HG03139 (cell line): ENCODE results near the gene EGLN2.
A peak's percentile ranks its signal among the peaks of the same experiment; 100 is the strongest.
"Not testable (repeated sequence)": the region's sequence is repeated elsewhere in the genome, so short reads cannot be mapped to it uniquely, and the experiment has no call there.

Experiments
- ATAC-seq: cut with Tn5 transposase; IDR thresholded peaks from one replicate; pipeline ENCODE4 v1.9.1; 2021; ENCODE audit not compliant: unreplicated experiment

Gene EGLN2

DNA sequence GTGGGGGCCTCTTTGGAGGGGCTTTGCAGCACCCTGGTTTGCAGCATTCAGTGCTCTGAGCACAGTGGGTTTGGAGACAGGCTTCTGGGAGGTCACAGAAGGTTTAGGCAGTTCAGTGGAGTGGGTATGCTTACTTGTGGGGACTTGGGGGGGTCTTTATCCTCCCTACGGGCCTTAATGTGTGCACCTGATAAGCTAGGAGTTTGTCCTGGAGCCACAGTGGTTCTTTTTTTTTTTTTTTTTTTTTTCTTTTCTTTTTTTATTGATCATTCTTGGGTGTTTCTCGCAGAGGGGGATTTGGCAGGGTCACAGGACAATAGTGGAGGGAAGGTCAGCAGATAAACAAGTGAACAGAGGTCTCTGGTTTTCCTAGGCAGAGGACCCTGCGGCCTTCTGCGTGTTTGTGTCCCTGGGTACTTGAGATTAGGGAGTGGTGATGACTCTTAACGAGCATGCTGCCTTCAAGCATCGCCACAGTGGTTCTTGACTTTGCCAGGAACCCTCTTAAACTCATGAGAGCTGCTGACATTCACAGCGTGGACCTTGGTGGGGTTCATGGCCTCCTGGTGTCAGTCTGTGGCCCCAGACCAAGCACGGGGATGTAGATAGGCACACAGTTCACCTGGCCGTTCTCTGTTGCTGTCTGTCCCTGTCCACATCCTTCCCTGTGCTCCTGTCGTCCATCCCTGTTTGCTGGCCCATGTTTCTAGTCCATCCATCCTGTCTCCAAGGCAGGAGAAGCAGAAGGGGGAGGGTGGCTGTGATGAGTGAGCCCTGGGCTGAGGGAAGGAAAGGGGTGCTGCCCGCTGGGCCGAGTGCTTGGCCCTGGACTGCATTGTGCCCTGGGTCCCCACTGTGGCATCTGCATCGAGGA, 2.7 kb downstream of the EGLN2 start:
- ATAC-seq: no peak

DNA sequence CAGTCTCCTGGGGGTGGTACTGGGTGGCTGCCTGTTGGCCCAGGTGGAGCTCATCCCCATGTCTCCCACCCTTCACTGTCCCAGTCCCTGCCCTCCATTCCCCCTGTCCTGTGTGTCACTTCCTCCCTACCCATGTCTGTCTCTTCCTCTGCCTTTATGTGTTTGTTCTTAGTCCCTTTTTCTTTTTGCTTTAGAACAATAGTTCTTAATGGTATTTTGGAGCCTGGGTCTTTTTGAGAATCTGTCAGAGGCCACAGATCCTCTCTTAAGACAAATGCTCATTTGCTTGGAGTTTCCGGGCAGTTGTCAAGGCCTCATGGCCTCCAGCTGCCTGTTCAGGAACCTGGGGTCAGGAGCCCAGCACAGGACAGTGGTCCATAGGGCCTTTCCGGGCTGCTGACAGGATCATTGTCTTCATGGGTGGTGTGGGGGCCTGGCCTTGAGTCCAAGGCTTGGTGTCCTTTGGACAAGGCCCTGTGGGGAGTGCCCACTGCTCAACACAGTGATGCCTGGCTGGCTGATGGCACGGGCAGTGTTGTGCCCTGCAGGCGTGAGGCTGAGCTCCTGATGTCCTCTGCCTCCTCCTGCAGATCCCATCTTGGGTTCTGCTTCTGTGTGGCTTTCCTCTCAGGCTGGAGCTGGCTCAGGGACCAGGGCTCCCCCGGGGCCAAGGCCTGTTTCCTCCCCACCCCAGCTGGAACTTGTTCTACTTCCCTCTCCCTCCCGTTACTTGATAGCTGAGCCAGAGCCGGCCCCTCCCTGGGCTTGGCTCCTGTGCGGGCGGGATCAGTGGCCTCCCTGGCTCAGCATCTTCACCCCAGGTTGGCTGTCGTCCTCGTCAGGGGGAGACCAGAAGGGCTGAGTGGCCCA, 3.5 kb downstream of the EGLN2 start:
- ATAC-seq: no peak

DNA sequence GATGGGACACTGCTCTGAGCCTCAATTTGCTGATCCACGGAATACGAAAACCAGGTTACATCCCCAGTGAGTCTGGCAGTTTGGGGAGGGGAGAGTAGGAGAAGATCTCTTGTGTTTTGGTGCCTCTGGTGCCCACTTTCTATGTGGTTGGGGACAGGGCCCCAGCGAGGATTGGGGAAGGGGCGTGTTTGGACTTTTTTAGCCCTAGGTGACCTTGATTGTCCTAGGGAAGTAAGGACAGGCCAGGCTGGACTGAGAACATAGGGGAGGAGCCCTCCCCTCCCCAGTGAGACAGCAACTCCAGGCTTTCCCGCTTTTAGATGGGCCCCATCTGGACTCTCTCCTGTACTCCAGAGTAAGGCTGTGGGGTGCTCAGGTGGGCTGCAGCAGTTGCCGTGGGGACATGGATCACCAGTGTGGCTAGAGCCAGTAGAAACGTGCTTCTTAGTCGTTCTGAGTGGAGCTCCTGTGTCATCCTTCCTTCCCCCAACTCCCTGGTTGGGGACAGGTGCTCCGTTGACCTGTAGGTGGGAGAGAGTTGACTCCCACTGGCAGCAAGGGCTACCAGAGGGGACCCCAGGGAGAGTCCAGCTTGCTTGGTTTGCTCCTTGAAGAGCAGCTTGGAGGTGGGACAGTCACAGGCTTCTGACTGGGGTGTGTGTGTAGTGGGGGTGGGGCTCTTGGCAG, 4.3 kb downstream of the EGLN2 start:
- ATAC-seq: no peak

DNA sequence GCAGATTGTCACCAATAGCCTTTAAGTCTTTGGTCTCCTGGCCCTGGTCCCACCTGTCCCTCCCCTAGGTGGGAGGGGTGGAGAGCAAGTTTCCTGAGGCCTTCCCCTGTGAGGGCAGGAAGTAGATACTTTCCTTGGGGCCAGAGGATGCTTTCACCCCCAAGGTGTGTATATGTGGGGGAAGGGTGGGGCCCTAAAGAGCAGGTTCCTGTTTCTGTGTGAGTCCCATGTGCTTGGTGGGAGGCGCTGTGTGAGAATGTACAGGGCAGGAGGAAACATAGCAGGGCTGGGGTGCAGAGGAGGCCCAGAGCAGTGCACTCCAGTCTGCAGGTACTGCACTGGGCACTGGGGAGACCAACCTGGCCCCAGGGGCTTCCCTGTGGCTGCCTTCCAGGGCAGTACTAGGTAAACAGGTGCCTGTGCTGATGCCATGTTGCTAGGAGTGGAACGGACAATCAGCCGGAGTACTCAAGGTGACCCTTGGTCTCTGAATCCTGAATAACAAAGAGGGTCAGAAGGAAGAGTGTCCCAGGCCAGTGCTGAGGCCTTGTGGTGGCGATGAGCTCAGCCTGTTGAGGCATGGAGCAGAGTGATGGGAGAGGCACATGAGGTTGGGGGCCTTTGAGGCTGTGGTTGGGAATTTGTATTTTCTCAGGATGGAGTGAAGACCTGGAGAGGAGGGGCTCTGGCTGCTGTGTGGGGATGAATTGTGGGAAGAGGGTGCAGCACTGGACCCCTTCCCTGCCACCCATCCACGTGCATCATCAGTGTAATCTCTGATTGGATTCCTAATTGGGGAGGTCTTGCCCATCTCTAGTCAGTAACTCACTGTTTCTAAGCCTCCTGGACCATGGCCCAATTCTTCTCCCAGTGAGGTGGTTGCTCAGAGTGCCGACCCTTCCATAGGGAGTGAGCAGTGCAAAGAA, 5.1 kb downstream of the EGLN2 start:
- ATAC-seq: no peak

DNA sequence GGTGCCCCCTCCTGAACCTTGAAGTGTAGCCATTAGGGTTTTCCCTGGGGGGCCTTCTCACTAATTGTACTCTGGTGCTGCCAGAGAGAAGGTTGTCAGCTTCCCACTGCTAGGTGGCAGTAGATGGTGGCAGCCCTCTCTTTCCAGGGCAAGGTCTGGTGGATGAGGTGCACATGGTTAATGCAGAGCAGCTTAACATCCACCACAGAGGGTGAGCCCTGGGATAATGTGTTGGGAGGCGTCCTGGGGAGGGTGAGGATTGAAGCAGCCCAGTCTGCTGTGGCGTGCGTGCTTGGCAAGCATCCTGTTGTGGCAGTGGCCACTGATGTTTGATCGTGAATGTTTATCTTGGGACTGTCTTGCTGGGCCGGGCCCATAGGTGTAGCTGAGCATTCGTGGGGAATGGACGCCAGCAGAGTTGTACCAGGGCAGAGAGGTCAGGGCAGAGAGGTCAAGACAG, 5.8 kb downstream of the EGLN2 start:
- no peak for ATAC-seq

DNA sequence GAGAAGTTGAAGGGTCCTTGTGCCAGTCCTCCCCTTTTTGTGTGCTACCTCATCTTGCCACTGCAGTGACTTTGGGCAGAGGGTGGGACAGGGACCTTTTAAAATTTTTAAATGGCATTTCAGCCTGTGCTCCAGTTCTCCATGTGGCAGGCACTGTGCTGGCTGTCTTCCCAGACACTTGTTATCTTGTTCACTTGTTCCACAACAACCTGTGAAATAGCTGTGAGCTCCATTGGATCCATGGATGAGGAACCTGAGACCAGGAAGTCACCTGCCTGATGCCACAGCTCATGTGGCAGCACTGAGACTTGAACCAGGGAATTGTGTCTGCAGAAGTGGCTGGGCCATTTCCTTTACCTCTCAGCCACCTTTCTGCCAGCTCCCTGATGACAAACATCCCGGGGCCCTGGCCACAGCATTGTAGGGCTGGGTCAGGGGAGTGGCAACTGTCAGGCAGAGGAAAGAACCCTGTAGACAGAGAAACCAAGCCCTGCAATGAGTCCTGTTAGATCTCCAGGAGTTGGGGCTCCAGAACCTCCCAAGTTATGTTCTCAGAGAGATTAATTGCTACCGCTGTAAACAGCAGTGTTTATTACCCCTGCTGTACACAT, 6.4 kb downstream of the EGLN2 start:
- ATAC-seq: no peak

DNA sequence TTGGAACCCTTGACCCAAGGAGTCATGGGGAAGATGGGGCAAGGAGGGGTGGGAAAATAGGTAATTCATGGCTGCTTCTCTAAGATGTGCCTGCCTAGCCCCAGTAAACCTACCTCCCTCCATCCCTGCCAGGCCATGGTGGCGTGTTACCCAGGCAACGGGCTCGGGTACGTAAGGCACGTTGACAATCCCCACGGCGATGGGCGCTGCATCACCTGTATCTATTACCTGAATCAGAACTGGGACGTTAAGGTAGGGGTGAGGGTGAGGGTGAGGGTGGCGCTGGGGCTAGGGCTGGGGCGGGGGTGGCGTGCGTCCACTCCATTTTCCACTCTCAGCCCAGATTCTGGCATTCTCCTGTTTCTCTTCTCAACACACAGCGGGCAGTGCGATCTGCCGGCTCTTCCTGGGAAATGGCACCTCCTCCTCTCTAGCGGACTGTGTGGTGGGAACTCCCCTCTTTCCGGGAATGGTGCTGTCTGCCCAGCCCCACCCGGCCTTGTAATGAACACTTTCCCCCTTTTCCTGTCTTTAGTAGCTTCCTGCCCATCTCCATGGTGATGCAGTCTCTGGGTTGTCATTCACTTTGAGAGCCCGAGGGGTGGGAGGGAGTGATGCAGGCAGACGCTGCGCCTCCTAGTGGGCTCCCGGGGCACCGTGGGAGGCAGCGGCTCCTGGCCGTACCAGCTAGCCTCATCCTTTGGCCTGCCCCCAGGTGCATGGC, 7.6 kb downstream of the EGLN2 start:
- peak; percentile 36 for ATAC-seq

DNA sequence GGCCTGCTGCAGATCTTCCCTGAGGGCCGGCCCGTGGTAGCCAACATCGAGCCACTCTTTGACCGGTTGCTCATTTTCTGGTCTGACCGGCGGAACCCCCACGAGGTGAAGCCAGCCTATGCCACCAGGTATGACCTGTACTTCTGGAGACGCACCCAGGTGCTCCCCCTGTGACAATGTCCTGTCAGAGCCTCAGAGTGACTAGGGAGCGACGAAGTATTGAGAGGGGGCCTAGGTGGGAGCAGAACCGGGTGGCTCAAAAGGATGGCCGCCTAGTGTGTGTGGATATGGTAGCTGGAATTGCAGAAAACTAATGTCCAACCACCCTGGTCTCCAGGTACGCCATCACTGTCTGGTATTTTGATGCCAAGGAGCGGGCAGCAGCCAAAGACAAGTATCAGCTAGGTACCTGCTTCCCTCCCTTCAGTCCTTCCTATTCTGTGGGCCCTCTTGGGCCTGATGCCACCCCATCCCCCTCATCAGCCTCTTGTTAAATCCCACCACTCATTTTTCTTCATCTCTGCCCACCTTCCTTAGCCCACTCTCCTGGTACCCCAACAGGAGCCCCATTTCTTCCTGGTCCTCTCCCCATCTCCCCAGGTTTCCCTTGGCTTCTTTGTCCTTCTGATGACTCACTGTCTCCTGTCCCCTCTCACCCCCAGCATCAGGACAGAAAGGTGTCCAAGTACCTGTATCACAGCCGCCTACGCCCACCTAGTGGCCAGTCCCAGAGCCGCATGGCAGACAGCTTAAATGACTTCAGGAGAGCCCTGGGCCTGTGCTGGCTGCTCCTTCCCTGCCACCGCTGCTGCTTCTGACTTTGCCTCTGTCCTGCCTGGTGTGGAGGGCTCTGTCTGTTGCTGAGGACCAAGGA, 8.4 kb downstream of the EGLN2 start:
- ATAC-seq: no peak

DNA sequence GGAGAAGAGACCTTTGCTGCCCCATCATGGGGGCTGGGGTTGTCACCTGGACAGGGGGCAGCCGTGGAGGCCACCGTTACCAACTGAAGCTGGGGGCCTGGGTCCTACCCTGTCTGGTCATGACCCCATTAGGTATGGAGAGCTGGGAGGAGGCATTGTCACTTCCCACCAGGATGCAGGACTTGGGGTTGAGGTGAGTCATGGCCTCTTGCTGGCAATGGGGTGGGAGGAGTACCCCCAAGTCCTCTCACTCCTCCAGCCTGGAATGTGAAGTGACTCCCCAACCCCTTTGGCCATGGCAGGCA, 9.0 kb downstream of the EGLN2 start:
- ATAC-seq: no peak

DNA sequence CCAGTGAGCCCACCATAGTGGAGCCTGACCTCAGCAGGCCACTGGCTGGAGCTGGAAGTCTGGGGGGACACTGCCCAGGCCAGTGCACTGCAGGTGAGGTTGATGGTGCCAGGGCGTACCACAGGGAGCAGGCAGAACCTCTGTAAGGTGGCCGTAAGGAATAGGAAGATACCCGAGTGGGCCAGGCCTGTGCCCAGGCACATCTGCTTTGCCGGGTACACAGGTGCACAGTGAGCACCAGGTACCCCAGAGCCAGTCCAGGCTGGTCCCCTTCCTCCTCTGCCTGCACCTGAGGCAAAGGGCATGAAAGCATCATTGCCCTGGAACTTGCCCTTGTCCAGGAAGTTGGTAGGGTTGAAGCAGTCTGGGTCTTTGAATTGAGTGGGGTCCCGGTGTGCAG, 9.5 kb downstream of the EGLN2 start:
- ATAC-seq: no peak

DNA sequence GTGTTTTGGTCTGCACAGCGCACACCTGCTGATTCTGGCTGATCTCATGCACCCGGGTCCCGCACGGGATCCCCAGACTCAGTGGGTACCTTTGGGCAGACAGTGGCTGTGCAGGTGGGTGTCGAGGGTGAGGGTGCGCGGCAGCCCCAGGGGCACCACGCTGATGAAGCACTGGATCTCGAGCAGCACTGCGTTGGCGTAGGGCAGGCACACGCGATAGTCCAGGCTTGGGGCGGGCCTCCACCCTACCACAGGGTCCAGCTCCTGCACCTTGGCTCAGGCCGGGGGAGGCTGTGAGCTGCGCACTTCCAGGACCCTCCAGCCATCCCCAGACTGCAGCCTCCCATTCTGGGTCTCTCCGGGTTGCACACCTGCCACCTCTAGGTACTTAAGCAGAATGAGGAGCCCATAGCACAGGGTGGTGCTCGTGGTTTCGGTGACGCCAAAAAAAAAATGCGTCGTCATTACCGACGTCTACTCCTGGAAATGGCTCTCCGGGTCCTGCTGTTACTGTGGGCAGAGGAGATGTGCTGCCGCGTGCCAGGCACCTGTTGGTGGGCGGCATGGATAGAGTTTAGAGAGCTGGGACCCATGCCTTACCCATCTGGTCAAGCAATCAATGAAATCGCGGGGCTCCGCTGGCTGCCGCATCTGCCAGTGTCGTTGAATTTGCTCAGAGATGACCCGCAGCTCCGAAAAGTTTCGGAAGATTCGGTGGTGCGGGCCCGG, 10.5 kb downstream of the EGLN2 start:
- no peak for ATAC-seq

DNA sequence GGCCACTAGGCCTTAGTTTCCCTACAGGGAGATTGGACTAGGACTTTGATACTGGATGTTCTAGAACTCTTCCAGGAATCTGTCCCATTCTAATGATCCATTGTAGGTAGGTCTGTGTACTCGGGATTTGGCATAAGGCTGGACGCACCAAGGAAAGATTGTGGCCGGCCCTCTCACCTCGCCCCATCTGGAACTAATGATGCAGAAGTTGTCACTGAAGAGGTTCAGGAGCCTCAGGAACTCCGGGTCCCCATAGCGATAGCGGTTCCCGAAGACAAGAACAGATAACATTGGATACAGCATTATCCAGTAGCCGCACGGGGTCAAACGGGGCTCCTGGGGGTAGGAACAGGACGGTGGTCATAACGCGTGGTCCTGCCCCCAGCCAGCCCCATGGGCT, 11.2 kb downstream of the EGLN2 start:
- no peak for ATAC-seq

DNA sequence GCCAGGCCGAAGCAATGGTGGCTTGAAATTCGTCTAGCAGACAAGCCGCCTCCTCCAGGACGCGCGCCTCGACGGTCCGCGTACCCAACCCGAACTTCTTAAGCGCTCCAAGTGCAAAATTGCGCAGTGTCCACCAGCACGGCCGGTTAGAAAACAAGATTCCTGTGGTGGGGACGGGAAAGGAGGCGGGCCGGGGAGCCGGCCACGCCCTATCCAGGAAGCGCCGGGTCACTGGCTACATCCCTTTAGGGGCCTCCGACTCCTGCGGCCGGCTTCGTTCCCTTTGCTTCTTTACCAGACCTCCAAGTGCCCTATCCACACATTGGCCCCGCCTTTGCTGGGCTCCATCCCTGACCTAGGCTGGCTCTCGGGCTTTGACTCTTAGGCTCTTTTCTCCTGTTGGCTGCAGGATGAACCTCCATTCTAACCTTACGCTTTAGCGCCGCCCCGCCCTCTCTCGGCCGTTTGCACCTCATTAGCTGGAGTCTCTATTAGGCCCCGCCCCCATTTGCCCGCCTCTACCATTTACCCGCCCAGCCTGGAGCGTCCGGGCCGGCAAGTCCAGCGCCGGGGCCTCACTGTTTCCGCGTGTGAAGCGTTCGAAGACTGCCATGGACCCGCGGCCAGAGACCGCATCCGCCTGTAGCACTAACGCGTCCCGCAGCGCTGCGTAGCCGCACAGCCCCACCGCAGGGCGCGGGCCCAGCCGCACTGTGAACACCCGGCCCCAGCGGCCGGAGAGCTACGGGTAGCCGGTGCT, 11.8 kb downstream of the EGLN2 start:
- peak; percentile 52 for ATAC-seq

DNA sequence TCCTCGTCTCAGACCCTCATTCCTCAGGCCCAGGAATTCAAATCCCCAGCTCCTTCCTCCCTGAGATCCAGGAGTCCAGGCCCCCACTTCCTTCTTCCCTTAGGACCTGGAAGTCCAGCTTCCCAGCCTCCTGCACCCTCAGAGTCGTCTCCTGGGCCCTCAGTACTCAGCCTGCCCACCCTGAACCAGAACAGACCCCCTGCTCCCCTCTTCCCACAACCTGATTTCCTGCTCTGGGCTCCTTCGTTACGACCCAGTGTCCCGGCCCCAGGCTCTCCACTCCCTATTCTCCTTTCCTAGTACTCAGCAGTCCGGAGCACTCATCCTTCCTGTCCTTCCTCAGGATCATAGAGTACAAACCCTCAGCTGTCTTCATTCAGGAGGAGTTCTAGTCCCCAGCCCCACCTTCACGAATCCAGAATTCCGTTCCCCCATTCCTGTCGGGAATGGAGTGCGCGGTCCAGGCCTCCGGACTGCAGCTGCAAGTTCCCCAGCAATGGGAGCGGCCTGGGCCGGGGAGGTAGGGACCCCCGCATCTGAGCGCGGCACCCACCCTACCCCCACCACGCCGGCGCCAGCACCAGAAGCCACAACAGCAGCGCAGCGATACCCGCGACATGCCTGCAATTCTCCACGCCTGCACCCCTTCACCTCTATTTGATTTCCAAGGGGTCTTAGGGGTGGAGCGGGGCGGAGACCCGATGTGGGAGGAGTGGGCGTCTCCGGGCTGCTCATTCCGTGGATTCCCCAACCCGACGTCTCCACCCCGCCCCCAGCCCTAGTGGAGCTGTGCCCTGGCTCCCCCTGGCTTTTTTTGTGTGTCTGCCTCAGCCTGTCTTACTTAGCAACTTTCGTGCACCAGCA, 12.7 kb downstream of the EGLN2 start:
- no peak for ATAC-seq

DNA sequence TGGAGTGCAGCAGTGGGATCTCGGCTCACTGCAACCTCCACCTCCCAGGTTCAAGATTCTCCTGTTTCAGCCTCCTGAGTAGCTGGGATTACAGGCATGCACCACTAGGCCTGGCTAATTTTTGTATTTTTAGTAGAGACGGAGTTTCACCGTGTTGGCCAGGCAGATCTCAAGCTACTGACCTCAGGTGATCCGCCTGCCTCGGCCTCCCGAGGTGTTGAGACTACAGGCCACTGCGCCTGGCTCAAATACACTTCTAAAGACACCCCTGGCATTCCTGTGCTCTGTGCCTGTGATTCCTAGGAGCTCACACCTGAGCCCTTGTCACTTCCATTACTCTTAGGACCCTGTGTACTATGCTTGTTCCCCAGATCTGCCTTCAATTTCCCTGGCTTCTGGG, 13.6 kb downstream of the EGLN2 start:
- not testable (repeated sequence) for ATAC-seq

DNA sequence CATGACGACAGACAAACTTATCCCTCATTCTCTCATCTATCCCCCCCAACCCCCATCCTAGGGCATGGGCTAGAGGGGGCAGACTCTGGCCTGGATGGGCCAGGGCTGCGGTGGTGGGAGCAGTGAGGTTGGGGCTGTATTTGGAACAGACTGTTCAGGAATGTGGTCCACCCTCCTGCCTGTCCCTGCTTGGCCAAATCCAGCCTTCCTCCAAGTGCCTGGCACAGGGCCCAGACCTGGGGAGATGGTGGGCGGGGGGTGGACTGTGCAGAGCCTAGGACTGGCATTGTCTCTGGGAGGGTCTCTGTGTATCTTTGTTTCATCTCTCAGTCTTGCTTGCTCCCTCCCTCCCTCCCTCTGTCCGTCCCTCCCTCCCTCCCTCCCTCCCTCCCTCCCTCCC, 14.2 kb downstream of the EGLN2 start:
- no peak for ATAC-seq
